Measurements from ENCODE around the gene DMD. TPM values are rescaled to one million over a fixed set of nuclear protein-coding genes. Genes with fewer than 3 reads are reported as not detected.
A peak's percentile ranks its signal among the peaks of the same experiment; 100 is the strongest.

The DMD gene
- total RNA-seq, 4 donors from 2014 or later = 2.2 to 26.7 (median 7.8) TPM

GRCh38 chrX:32873786-32874185, 337.6 kb downstream of the DMD start:
- 21 to 88% methylated on average over 2 of the region's 2 CpGs for WGBS, 2 donors
- DNase-seq = no peak
- Histone ChIP-seq H3K4me1 (peaks cover 0 to 4% (median 0%) of the 10 kb centered on the region in 3 donors), H3K4me3 (no peak overlapping the region), H3K9me3 (no peaks in the 10 kb centered on the region), H3K27me3 (no peaks in the 10 kb centered on the region), H3K27ac (no peak overlapping the region), H3K36me3 (no peaks in the 10 kb centered on the region)
- TF ChIP-seq POLR2A (IDR thresholded peaks at IDR 0.05) (no peak), CTCF (IDR thresholded peaks at IDR 0.05) (no peak)
- intact Hi-C loops (cut with DNase I) = no loop called here

- DNase-seq = no peak
- Histone ChIP-seq H3K27ac (peak overlapping the region in 1 of 4 donors; percentile 33), H3K9me3 (no peaks in the 10 kb centered on the region), H3K36me3 (no peaks in the 10 kb centered on the region), H3K4me3 (no peak overlapping the region), H3K27me3 (no peaks in the 10 kb centered on the region), H3K4me1 (no peaks in the 10 kb centered on the region)
- 6 to 50% methylated on average over 2 to 3 of the region's 3 CpGs for WGBS, 2 donors
- intact Hi-C loops (cut with DNase I) = no loop called here
- no peak for TF ChIP-seq POLR2A (IDR thresholded peaks at IDR 0.05)
- no peak for TF ChIP-seq CTCF (IDR thresholded peaks at IDR 0.05)
Observed at GRCh38 chrX:32871636-32872035, 339.7 kb downstream of the DMD start.

- 75% methylated on average over 2 of the region's 6 CpGs; no CpG with 5 or more reads in 1 of the 2 donors for WGBS, 2 donors
Observed at GRCh38 chrX:32868524-32868895, 342.8 kb downstream of the DMD start.

GRCh38 chrX:32867781-32868523, 343.4 kb downstream of the DMD start:
- intact Hi-C loops (cut with DNase I) = no loop called here
- H3K4me3 ChIP-seq = no peak overlapping the region
- no peak overlapping the region for H3K27ac ChIP-seq
- H3K27me3 ChIP-seq = no peaks in the 10 kb centered on the region
- DNase-seq = no peak
- TF ChIP-seq CTCF (IDR thresholded peaks at IDR 0.05) (no peak), POLR2A (IDR thresholded peaks at IDR 0.05) (no peak)
- H3K4me1 ChIP-seq = no peaks in the 10 kb centered on the region
- WGBS, 2 donors = 82 to 85% methylated on average over 5 to 6 of the region's 17 CpGs
- no peaks in the 10 kb centered on the region for H3K36me3 ChIP-seq
- H3K9me3 ChIP-seq = no peaks in the 10 kb centered on the region

More at GRCh38 chrX:32868524-32868895, 342.8 kb downstream of the DMD start:
- no peak for DNase-seq
- TF ChIP-seq CTCF (IDR thresholded peaks at IDR 0.05) = no peak
- TF ChIP-seq POLR2A (IDR thresholded peaks at IDR 0.05) = no peak
- no peak overlapping the region for H3K4me3 ChIP-seq
- H3K36me3 ChIP-seq = no peaks in the 10 kb centered on the region
- H3K27ac ChIP-seq = no peak overlapping the region
- H3K27me3 ChIP-seq = no peaks in the 10 kb centered on the region
- intact Hi-C loops (cut with DNase I) = no loop called here
- no peaks in the 10 kb centered on the region for H3K9me3 ChIP-seq
- H3K4me1 ChIP-seq = no peaks in the 10 kb centered on the region

- Histone ChIP-seq H3K4me1 (no peaks in the 10 kb centered on the region), H3K27ac (no peak overlapping the region), H3K9me3 (no peaks in the 10 kb centered on the region), H3K4me3 (no peak overlapping the region), H3K27me3 (no peaks in the 10 kb centered on the region), H3K36me3 (no peaks in the 10 kb centered on the region)
- 67% methylated on average over 1 of the region's 1 CpG; no CpG with 5 or more reads in 1 of the 2 donors for WGBS, 2 donors
- TF ChIP-seq POLR2A (IDR thresholded peaks at IDR 0.05) (no peak), CTCF (IDR thresholded peaks at IDR 0.05) (no peak)
- DNase-seq = no peak
- intact Hi-C loops (cut with DNase I) = no loop called here
Observed at GRCh38 chrX:32852203-32852602, 359.1 kb downstream of the DMD start.
